AG09309 (cell line): ENCODE data around the gene SMIM9.

ENCODE experiments used
- DNase-seq: peaks from one replicate; pipeline ENCODE4 v3.0.0-alpha.2; 2010; ENCODE audit warnings: low read depth
- H3K4me3 ChIP-seq: 2 replicates; pipeline ENCODE4 v1.5.1; 2011; ENCODE audit warnings: mild to moderate bottlenecking, low read depth, low read length, moderate library complexity; ENCODE audit not compliant: control insufficient read depth
- CTCF ChIP-seq: IDR thresholded peaks from 2 replicates; pipeline ENCODE4 v1.5.1; 2011; ENCODE audit warnings: mild to moderate bottlenecking, low read depth, low read length, inconsistent platforms; ENCODE audit not compliant: insufficient read depth, control insufficient read depth; ENCODE audit errors: missing control alignments

Gene SMIM9

GRCh38 chrX:154813801-154814200 is 20.7 kb downstream of the SMIM9 start:
- no peak overlapping the region for H3K4me3 ChIP-seq
- no peak for DNase-seq
- no peak for TF ChIP-seq CTCF

- no peak overlapping the region for H3K4me3 ChIP-seq
- no peak for DNase-seq
- no peak for TF ChIP-seq CTCF
Measured at GRCh38 chrX:154812341-154813101, 21.9 kb downstream of the SMIM9 start.

- TF ChIP-seq CTCF: no peak
- H3K4me3 ChIP-seq: no peak overlapping the region
- no peak for DNase-seq
Measured at GRCh38 chrX:154809939-154810665, 24.4 kb downstream of the SMIM9 start.

- TF ChIP-seq CTCF: no peak
- no peak overlapping the region for H3K4me3 ChIP-seq
- DNase-seq: no peak
Measured at GRCh38 chrX:154806837-154807501, 27.5 kb downstream of the SMIM9 start.

- peak overlapping the region; percentile 73 for H3K4me3 ChIP-seq
- TF ChIP-seq CTCF: no peak
- DNase-seq: no peak
Measured at GRCh38 chrX:154805696-154806091, 28.8 kb downstream of the SMIM9 start.

GRCh38 chrX:154804957-154805695 is 29.3 kb downstream of the SMIM9 start, which contains the start of gene MPP1:
TSS of gene MPP1 (minus strand) at chrX:154805485. CDS start at chrX:154805373, 112 bp downstream.
- no peak for DNase-seq
- TF ChIP-seq CTCF: no peak
- peak within 1 kb of the TSS; percentile 73 for H3K4me3 ChIP-seq
